Measurements from ENCODE around the gene CLMN. TPM values are rescaled to one million over a fixed set of nuclear protein-coding genes. Genes with fewer than 3 reads are reported as not detected.

CLMN gene
- total RNA-seq, 1 donor from 2014 or later = 19.6 TPM

GRCh38 chr14:95254288-95254687 is 65.4 kb downstream of the CLMN start:
- Histone ChIP-seq H3K36me3 (no peaks in the 10 kb centered on the region), H3K4me3 (no peak overlapping the region), H3K4me1 (peaks cover 25% of the 10 kb centered on the region), H3K27me3 (no peaks in the 10 kb centered on the region), H3K9me3 (no peaks in the 10 kb centered on the region), H3K27ac (no peak overlapping the region)
- no peak for DNase-seq (ENCODE audit: extremely low spot score in 2 of 2)
- intact Hi-C loops (cut with DNase I) = no loop called here
- no peak for TF ChIP-seq CTCF (IDR thresholded peaks at IDR 0.05)
- no peak for TF ChIP-seq POLR2AphosphoS5 (IDR thresholded peaks at IDR 0.05; ENCODE audit: insufficient read depth in 1 of 2, low read depth in 1 of 2)
- TF ChIP-seq POLR2A (IDR thresholded peaks at IDR 0.05) = no peak

GRCh38 chr14:95253039-95253630 is 66.6 kb downstream of the CLMN start:
- DNase-seq (ENCODE audit: extremely low spot score in 2 of 2) = no peak
- Histone ChIP-seq H3K27ac (no peak overlapping the region), H3K27me3 (no peaks in the 10 kb centered on the region), H3K4me3 (no peak overlapping the region), H3K4me1 (peaks cover 22% of the 10 kb centered on the region), H3K9me3 (no peaks in the 10 kb centered on the region), H3K36me3 (no peaks in the 10 kb centered on the region)
- no peak for TF ChIP-seq POLR2AphosphoS5 (IDR thresholded peaks at IDR 0.05; ENCODE audit: insufficient read depth in 1 of 2, low read depth in 1 of 2)
- TF ChIP-seq CTCF (IDR thresholded peaks at IDR 0.05) = no peak
- no peak for TF ChIP-seq POLR2A (IDR thresholded peaks at IDR 0.05)
- intact Hi-C loops (cut with DNase I) = no loop called here

- DNase-seq (ENCODE audit: extremely low spot score in 2 of 2) = no peak
- no peaks in the 10 kb centered on the region for H3K36me3 ChIP-seq
- no peak overlapping the region for H3K4me3 ChIP-seq
- H3K27me3 ChIP-seq = no peaks in the 10 kb centered on the region
- H3K9me3 ChIP-seq = no peaks in the 10 kb centered on the region
- no peak for TF ChIP-seq POLR2A (IDR thresholded peaks at IDR 0.05)
- no peak for TF ChIP-seq POLR2AphosphoS5 (IDR thresholded peaks at IDR 0.05; ENCODE audit: insufficient read depth in 1 of 2, low read depth in 1 of 2)
- TF ChIP-seq CTCF (IDR thresholded peaks at IDR 0.05) = no peak
- intact Hi-C loops (cut with DNase I) = no loop called here
- H3K4me1 ChIP-seq = peaks cover 22% of the 10 kb centered on the region
- H3K27ac ChIP-seq = no peak overlapping the region
These were observed 67.5 kb downstream of the CLMN start for GRCh38 chr14:95252219-95252618.

GRCh38 chr14:95250936-95251335 is 68.8 kb downstream of the CLMN start:
- Histone ChIP-seq H3K36me3 (no peaks in the 10 kb centered on the region), H3K27ac (no peak overlapping the region), H3K9me3 (no peaks in the 10 kb centered on the region), H3K4me3 (no peak overlapping the region), H3K27me3 (no peaks in the 10 kb centered on the region), H3K4me1 (peaks cover 12% of the 10 kb centered on the region)
- intact Hi-C loops (cut with DNase I) = no loop called here
- no peak for DNase-seq (ENCODE audit: extremely low spot score in 2 of 2)
- TF ChIP-seq CTCF (IDR thresholded peaks at IDR 0.05) (no peak), POLR2AphosphoS5 (IDR thresholded peaks at IDR 0.05; ENCODE audit: insufficient read depth in 1 of 2, low read depth in 1 of 2) (no peak), POLR2A (IDR thresholded peaks at IDR 0.05) (no peak)

- no peak overlapping the region for H3K4me3 ChIP-seq
- intact Hi-C loops (cut with DNase I) = no loop called here
- no peak for DNase-seq (ENCODE audit: extremely low spot score in 2 of 2)
- no peak for TF ChIP-seq POLR2A (IDR thresholded peaks at IDR 0.05)
- TF ChIP-seq CTCF (IDR thresholded peaks at IDR 0.05) = no peak
- no peak for TF ChIP-seq POLR2AphosphoS5 (IDR thresholded peaks at IDR 0.05; ENCODE audit: insufficient read depth in 1 of 2, low read depth in 1 of 2)
- no peak overlapping the region for H3K27ac ChIP-seq
- no peaks in the 10 kb centered on the region for H3K27me3 ChIP-seq
- H3K36me3 ChIP-seq = no peaks in the 10 kb centered on the region
- peaks cover 5% of the 10 kb centered on the region for H3K4me1 ChIP-seq
- H3K9me3 ChIP-seq = no peaks in the 10 kb centered on the region
These were observed 69.5 kb downstream of the CLMN start for GRCh38 chr14:95250140-95250769.

Measured in vagina (tissue), 2 donors.